ENCODE results near the gene SLC20A1.
A peak's percentile ranks its signal among the peaks of the same experiment; 100 is the strongest.
"Not testable (repeated sequence)": the region's sequence is repeated elsewhere in the genome, so short reads cannot be mapped to it uniquely, and the experiment has no call there.

Gene SLC20A1, protein sequence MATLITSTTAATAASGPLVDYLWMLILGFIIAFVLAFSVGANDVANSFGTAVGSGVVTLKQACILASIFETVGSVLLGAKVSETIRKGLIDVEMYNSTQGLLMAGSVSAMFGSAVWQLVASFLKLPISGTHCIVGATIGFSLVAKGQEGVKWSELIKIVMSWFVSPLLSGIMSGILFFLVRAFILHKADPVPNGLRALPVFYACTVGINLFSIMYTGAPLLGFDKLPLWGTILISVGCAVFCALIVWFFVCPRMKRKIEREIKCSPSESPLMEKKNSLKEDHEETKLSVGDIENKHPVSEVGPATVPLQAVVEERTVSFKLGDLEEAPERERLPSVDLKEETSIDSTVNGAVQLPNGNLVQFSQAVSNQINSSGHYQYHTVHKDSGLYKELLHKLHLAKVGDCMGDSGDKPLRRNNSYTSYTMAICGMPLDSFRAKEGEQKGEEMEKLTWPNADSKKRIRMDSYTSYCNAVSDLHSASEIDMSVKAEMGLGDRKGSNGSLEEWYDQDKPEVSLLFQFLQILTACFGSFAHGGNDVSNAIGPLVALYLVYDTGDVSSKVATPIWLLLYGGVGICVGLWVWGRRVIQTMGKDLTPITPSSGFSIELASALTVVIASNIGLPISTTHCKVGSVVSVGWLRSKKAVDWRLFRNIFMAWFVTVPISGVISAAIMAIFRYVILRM
- total RNA-seq = 25.4 to 253 (median 157) reads per million in 17 experiments

DNA sequence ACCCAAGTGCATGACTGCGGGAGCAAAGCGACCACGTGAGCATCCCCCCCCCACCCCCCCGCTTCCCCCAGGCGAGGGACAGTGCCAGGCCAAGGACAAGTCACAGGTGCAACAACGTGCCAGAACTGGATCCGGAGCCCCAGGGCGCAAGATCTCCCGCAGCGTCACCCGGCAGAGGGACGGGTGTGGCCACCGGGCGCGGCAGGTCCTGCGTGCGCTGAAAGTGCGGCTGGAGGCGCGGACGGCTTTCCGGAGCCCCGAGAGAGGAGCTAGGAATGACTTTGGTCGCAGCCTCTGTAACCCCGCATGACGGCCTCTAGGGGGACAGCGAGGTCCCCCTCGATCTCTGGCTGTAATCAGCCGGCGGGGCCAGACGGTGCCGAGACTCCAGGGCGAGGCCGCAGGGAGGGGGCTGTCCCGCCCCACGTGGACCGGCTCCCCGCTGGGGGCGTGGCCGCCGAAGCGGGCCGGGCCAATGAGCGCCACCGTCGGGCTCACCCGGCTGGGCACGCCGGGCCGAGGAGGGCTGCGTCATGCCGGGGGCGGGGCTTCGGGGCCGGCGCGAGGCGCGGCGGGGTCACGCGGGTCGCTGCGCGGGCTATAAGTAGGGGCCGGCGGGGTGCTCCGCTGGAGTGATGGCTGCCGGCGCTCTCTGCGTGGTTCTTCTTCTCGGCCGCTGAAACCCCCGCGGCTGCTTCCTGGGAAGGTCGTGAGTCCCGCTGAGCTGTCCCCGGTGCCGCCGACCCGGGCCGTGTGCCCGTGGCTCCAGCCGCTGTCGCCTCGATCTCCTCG is at the start of gene SLC20A1:
TSS of gene SLC20A1 (plus strand) at position 630 of the 792 bp plus-strand sequence. CDS start 890 bp downstream, outside the sequence.
- peak; percentile 98 to 100 (median 100) for DNase-seq

DNA sequence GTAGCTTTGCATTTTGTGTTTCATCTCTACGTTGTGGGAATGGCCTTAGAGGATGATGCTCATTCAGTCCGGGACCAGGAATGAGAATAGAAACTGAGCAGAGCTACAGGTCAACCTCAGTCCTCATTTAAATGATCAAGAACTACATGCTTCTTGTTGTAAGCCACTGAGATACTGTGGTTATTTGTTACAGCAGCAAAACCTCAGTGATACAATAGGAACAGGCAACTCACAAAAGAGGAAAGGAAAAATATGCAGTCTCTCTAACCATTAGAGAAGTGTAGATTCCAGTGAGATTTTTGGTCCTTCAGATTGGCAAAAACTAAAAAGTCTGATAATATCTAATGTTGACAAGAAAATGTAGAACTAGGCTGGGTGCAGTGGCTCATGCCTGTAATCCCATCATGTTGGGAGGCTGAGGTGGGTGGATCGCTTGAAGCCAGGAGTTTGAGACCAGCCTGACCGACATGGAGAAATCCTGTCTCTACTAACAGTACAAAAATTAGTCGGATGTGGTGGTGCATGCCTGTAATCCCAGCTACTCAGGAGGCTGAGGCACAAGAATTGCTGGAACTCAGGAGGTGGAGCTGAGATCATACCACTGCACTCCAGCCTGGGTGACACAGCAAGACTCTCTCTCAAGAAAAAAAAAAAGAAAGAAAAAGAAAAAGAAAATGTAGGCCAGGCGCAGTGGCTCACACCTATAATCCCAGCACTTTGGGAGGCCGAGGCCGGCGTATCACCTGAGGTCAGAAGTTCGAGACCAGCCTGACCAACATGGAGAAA is 48.0 kb upstream of the SLC20A1 start:
- no peak for DNase-seq

DNA sequence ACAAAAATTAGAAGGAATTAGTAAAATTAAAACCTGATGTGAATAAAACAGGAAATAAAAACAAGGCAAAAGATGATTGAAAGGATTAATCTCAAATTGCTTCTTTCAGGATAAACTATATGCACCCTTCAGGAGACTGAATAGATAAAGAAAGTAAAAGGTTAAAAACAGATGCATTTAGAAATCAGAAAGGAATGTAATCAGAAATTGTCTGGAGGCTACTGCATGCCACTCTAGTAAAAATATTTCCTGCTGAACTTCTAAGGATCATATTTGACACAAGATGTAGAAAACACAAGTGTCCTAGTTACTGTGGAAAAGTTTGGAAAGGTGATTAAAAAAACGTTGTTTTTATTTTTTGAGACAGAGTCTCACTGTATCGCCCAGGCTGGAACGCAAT is 45.1 kb upstream of the SLC20A1 start:
- no peak for DNase-seq

DNA sequence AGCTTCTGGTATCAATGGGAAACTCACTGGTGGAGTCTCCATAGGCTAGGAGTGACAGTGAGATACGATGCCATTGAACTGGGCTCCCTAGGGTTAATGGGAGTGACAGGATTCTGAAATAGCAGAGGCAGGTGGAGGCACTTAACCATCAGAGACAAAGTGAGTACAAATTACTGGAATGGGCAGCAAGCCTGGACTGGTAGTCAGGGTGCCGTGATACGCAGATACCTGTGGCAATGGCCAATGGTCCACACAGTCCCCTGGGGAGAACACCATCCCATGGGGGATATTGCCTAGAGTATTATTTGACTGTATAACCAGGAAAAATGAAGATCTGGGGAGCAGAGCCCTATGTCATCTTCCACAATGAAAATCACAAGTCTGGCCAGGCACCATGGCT is 44.0 kb upstream of the SLC20A1 start:
- DNase-seq = no peak

DNA sequence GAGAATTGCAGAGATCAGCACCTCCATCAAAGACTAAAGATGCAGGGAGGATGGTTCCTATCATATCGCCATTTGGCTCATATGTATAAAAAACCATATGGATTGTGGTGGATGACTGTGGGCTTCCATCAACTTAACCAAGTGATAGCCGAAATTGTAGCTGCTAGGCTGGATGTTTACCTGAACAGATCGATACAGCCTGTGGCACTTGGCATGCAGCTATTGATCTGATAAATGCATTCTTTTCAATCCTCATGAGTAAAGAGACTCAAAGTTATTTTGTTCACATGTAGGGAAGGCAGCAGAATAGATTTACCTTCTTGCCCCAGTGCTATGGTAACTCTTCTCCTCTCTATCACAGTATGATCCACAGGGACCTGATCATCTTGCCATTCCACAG is 42.8 kb upstream of the SLC20A1 start:
- DNase-seq = no peak

DNA sequence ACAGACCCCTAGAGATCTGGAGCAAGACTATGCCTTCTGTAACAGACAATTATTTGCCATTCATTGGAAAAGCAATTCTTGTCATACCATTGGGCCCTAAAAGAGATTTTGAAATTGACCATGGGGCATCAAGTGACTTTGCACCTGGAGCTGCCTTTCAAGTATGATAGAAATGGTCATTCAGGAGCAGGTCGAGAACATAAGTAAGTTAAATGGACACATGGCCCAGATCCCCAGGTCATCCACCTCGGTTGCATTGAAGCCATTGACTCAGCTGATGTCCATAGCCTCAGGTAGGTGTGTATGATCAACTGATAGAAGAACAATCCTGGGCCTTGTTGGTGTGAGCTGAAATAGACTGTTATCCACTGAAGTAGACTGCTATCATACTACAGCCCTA is 42.0 kb upstream of the SLC20A1 start:
- no peak for DNase-seq

DNA sequence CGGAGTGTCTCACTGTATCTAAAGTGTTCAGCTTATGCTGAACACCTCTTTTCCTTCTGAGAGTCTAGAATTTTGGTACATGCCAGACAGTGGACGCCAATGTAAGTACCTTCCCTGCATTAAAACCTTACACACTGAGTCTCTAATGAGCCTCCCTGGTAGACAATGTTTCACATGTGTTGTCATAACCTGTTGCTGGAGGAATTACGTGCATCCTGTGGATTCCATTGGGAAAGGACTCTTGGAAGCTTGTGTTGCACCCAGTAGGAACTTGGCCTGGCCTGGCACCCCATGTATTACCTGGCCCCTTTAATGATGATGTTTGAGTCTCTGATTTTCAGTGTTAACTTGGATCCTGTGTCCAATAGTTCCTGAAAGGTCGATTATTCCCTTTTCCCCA is 40.8 kb upstream of the SLC20A1 start:
- DNase-seq = no peak

DNA sequence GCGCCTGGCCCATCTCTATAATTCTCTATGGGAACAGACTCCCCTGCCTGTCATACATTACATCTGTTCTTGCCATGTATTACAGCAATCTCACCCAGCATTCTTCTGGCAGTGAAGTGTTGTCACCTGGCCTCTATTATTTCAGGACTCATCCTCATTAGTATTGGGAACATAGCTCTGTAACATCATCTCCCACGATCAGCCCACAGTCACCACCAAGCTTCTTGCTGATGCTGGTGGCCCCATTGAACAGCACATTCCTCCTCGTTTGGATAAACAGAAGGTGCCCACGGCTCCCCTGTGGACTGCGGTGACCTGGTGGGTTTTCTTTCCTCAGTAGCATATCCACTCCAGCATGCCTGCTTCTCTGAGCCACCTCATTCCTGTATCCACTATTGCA is 39.8 kb upstream of the SLC20A1 start:
- DNase-seq = no peak

DNA sequence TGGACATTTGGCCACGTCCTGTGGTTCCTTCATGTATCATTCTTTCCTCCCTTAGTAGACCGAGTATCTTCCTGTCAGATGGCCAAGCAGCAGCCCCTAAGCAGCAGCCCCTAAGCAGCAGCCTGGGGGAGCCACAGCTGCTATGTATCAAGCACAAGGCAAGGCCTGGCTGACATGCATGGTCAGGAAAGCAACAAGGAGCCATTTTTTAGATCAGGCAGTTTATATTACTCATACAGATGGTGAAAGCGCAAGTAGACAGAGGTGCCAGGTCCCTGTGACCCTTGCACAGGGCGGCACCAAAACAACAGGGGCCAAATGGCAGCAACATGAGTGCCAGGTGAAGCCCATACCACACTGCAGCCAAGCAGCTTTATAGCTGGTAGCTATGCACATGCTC is 39.2 kb upstream of the SLC20A1 start:
- no peak for DNase-seq

DNA sequence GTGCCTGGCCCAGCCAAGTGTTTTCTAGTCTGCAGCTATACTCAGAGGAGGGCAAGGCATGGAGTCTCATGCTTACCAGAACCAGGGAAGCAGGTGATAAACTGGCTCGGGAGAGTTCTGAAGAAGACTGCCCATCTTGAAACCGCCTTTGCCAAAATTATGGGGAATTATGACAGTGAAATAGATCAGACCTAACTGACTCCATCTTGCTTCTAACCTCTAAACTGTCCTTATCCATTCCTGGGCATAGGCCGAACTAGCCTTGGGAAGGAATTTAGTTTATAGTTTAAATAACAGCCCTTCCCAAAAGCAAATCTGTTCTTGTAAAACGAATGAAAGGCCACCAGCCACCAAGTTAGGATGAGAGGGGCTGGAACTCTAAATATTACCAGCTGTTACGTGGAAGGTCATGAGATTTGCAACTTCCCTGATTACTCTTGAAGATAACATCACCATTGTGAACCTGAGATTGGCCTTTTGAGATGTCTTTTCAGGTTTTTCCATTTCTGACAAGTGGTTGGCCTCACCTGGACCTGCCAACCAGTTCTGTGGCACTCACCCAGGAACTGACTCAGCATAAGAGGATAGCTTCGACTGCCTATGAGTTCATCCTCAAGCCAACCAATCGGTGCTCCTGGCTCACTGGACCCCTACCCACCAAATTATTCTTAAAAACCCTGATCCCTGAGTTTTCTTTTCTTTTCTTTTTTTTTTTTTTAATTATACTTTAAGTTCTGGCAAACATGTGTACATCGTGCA is 37.9 kb upstream of the SLC20A1 start:
- DNase-seq = no peak

DNA sequence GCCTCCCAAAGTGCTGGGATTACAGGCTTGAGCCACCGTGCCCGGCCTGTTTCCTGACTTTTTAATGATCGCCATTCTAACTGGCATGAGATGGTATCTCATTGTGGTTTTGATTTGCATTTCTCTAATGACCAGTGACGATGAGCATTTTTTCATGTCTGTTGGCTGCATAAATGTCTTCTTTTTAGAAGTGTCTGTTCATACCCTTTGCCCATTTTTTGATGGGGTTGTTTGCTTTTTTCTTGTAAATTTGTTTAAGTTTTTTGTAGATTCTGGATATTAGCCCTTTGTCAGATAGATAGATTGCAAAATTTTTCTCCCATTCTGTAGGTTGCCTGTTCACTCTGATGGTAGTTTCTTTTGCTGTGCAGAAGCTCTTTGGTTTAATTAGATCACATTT is 36.4 kb upstream of the SLC20A1 start:
- not testable (repeated sequence) for DNase-seq

DNA sequence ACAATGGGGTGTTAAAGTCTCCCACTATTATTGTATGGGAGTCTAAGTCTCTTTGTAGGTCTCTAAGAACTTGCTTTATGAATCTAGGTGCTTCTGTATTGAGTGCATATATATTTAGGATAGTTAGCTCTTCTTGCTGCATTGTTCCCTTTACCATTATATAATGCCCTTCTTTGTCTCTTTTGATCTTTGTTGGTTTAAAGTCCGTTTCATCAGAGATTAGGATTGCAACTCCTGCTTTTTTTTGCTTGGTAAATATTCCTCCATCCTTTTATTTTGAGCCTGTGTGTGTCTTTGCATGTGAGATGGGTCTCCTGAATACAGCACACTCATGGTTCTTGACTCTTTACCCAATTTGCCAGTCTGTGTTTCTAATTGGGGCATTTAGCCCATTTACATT is 33.5 kb upstream of the SLC20A1 start:
- DNase-seq = not testable (repeated sequence)

DNA sequence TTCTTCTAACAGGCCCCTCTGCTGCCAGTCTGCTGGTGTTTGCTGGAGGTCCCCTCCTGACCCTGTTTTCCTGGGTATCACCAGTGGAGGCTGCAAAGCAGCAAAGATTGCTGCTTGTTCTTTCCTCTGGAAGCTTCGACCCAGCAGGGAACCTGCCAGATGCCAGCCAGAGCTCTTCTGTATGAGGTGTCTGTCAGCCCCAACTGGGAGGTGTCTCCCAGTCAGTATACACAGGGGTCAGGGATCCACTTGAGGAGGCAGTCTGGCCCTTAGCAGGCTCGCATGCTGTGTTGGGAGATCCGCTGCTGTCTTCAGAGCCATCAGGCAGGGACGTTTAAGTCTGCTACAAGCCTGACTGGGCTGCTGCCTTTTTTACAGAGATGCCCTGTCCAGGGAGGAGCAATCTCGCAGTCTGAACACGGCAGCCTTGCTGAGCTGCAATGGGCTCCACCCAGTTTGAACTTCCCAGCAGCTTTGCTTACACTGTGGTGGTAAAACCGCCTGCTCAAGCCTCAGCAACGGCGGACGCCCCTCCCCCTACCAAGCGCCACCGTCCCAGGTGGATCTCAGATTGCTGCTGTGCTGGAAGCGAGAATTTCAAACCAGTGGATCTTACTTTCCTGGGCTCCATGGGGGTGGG is 31.4 kb upstream of the SLC20A1 start:
- no peak for DNase-seq

DNA sequence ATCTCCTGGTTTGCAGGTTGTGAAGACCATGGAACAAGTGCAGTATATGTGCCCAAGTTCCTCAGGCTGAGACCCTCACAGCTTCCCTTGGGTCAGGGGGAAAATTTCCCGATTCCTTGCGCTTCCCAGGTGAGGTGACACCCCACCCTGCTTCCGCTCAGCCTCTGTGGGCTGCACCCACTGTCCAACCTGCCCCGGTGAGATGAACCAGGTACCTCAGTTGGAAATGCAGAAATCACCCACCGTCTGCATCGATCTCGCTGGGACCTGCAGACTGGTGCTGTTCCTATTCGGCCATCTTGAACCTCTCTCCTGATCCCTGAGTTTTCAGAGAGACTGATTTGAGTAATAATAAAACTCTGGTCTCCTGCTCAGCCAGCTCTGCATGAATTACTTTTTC is 30.7 kb upstream of the SLC20A1 start:
- DNase-seq = no peak

DNA sequence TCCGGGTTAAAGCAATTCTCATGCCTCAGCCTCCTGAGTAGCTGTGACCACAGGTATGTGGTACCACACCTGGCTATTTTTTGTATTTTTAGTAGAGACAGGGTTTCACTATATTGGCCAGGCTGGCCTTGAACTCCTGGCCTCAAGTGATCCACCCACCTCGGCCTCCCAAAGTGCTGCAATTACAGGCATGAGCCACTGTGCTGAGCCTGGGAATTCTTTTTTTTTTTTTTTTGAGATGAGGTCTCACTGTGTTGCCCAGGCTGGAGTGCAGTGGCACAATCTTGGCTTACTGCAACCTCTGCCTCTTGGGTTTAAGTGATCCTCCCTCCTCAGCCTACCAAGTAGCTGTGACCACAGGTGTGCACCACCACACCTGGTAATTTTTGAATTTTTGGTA is 29.9 kb upstream of the SLC20A1 start:
- DNase-seq = not testable (repeated sequence)

DNA sequence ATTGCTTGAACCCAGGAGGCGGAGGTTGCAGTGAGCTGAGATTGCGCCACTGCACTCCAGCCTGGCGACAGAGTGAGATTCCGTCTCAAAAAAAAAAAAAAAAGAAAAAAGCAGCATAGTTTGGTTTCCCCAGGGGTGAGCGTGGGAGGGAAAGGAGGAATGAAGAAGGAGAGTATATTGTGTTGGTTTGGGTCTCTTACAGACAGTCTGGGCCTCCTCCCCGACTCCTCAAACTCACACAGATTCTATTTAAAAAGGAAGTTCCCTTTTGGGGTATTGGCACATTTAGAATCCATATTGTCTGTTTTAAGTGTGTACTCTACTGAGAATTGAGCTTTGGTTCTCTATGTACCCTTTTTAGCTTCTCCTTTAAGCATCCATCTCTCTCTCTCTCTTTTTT is 27.4 kb upstream of the SLC20A1 start:
- peak in 3 of 4 experiments; percentile 33 to 49 (median 44) for DNase-seq

DNA sequence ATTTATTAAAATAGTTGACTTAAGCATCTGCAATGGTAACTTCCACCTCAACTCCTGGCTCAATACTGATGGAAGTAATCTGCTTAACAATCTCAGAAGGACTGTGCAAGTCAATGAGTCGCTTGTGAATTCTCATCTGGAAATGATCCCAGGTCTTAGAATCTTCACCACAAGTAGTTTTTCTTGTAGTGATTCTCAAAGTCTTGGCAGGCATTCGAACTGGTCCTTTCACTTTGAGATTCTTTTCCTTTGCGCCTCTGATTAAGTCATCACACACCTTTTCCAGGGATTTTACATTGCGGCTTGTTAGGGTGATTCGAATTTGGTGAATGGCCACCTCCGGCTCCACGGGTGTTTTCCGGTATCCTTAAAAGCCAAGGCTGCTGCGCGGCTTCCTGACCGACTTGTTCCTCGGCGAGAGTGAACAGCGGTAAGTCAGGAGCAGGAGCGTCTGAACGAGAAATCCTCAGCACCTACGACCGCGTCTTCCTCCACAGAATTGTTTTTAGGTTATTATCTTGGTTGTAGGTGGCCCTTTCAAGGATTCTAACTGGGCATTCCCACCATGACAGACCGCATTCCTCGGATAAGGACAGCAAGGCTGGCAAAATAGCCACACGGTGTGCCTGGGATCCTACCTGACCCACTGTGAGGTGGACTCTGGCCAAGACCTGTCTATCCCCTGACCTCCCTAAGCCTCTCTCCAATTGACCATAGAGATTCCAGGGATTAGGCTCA is 23.8 kb upstream of the SLC20A1 start:
- peak in 1 of 4 experiments; percentile 0 for DNase-seq

DNA sequence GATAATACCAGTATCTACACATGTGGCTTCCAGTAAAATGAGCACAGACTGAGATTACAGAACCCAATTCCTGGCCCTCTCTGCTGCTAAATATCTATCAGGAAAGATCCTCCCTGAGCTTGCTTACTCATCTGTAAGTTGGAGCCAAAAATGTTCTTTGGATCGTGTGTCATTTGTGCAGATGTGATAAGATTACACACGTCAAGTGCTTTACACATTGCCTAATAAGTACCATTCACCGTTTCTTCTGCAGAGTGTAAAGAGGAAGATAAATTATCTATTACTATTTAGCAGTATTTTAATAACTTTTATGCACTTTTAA is 23.2 kb upstream of the SLC20A1 start:
- DNase-seq = peak in 3 of 4 experiments; percentile 38 to 70 (median 47)

DNA sequence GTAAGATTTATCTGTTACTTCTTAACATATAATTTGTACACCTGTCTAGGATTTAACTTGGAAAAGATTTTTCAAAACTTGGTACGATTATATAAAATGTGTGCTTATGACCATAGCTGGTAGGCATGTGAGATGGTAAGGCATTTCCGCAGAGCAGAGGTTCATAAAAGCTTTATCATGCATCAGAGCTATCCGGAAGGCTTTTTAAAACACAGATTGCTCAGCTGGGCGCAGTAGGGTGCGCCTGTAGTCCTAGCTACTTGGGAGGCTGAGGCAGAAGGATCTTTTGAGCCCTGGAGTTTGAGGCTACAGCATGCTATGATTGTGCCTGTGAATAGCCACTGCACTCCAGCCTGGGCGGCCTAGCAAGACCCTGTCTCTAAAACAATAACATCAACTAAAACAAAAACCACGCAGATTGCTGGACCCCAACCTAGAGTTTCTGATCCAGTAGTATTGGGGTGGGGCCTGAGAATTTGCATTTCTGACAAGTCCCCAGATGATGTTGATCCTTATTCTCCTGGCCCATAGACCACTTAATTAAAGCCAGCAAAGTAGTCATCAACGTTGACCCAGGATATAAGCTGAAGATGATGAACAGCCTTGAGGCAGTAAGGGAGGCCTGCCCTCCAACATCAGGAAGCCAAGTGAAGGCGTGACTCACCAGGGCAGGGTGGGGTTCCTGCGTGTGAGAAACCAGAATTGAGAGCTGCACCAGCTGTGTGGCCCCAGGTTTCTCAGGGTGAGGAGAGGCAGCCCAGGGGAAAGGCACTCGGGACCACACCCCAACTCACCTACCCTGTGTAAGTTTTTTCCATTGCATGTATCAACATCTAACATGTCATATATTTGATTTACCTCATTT is 21.6 kb upstream of the SLC20A1 start:
- peak in 3 of 4 experiments; percentile 61 to 70 (median 63) for DNase-seq

All from suppressor macrophage (primary cell).